Astrocyte (in vitro differentiated cells and primary cell): ENCODE measurements around the gene RABEP1. TPM values are rescaled to one million over a fixed set of nuclear protein-coding genes. Genes with fewer than 3 reads are reported as not detected.

ENCODE experiments used
- DNase-seq: peaks from one replicate; pipeline ENCODE4 v3.0.0-alpha.2; 2010; ENCODE audit warnings: low read depth
- FAIRE-seq: peaks from 2 replicates; lab custom pipeline; 2011; peaks lifted over from hg19 to GRCh38; lab: Jason Lieb, UNC
- H2AFZ ChIP-seq: 2 replicates; pipeline ENCODE4 v1.6.0; 2012; ENCODE audit warnings: low read depth, low read length, inconsistent platforms
- H3K27ac ChIP-seq: 2 replicates; pipeline ENCODE4 v1.5.1; 2011; ENCODE audit warnings: low read depth, low read length, inconsistent platforms
- H3K27me3 ChIP-seq: 2 replicates; pipeline ENCODE4 v1.6.0; 2011; ENCODE audit warnings: low read length, inconsistent platforms; ENCODE audit not compliant: insufficient read depth
- H3K36me3 ChIP-seq: 2 replicates; pipeline ENCODE4 v1.5.1; 2011; ENCODE audit warnings: low read length, inconsistent platforms; ENCODE audit not compliant: insufficient read depth
- H3K4me1 ChIP-seq: 2 replicates; pipeline ENCODE4 v1.5.1; 2011; ENCODE audit warnings: low read length, inconsistent platforms; ENCODE audit not compliant: insufficient read depth
- H3K4me2 ChIP-seq: 2 replicates; pipeline ENCODE4 v1.6.0; 2012; ENCODE audit warnings: low read length, inconsistent platforms
- H3K4me3 ChIP-seq: 2 replicates; pipeline ENCODE4 v1.5.1; 2011; ENCODE audit warnings: low read depth, mild to moderate bottlenecking, low read length, inconsistent platforms; ENCODE audit not compliant: insufficient read depth
- H3K79me2 ChIP-seq: 2 replicates; pipeline ENCODE4 v1.6.0; 2012; ENCODE audit warnings: mild to moderate bottlenecking, low read length, inconsistent platforms; ENCODE audit not compliant: insufficient read depth
- H3K9ac ChIP-seq: 2 replicates; pipeline ENCODE4 v1.6.0; 2012; ENCODE audit warnings: mild to moderate bottlenecking, low read length, inconsistent platforms
- H3K9me3 ChIP-seq: 2 replicates; pipeline ENCODE4 v1.5.1; 2012; ENCODE audit warnings: low read depth, mild to moderate bottlenecking, low read length, inconsistent platforms; ENCODE audit not compliant: insufficient read depth
- H4K20me1 ChIP-seq: 2 replicates; pipeline ENCODE4 v1.6.0; 2012; ENCODE audit warnings: low read length, inconsistent platforms; ENCODE audit not compliant: insufficient read depth
- H3K27ac Mint-ChIP-seq: one replicate; pipeline ENCODE4 v1.8.0; 2021; ENCODE audit warnings: mild to moderate bottlenecking, mixed read lengths; ENCODE audit not compliant: unreplicated experiment
- H3K27me3 Mint-ChIP-seq: one replicate; pipeline ENCODE4 v1.8.0; 2021; ENCODE audit warnings: low read depth, mixed read lengths; ENCODE audit not compliant: unreplicated experiment
- H3K36me3 Mint-ChIP-seq: one replicate; pipeline ENCODE4 v1.8.0; 2021; ENCODE audit warnings: low read depth, mixed read lengths; ENCODE audit not compliant: unreplicated experiment
- H3K4me1 Mint-ChIP-seq: one replicate; pipeline ENCODE4 v1.8.0; 2021; ENCODE audit warnings: low read depth, mixed read lengths; ENCODE audit not compliant: unreplicated experiment
- H3K4me3 Mint-ChIP-seq: one replicate; pipeline ENCODE4 v1.8.0; 2021; ENCODE audit warnings: mild to moderate bottlenecking, moderate library complexity, mixed read lengths; ENCODE audit not compliant: unreplicated experiment
- H3K9me3 Mint-ChIP-seq: one replicate; pipeline ENCODE4 v1.8.0; 2021; ENCODE audit warnings: mild to moderate bottlenecking, mixed read lengths; ENCODE audit not compliant: unreplicated experiment
- EZH2 ChIP-seq: IDR thresholded peaks from 2 replicates; pipeline ENCODE4 v1.6.1; 2012; ENCODE audit warnings: mild to moderate bottlenecking, low read length, inconsistent platforms; ENCODE audit not compliant: insufficient read depth
- total RNA-seq: library from RNA; stranded (reverse); gene quantifications from 2 replicates; pipeline ENCODE4 v1.2.1, GENCODE V29; 2021
- TF ChIP-seq, protein P1 (sequence below): IDR thresholded peaks from 2 replicates; pipeline ENCODE4 v1.5.1; 2011; ENCODE audit warnings: low read depth, mild to moderate bottlenecking, inconsistent platforms, low read length, moderate library complexity; ENCODE audit not compliant: insufficient read depth

The RABEP1 gene
- total RNA-seq, 1 donor from 2014 or later = 49.0 TPM

DNA sequence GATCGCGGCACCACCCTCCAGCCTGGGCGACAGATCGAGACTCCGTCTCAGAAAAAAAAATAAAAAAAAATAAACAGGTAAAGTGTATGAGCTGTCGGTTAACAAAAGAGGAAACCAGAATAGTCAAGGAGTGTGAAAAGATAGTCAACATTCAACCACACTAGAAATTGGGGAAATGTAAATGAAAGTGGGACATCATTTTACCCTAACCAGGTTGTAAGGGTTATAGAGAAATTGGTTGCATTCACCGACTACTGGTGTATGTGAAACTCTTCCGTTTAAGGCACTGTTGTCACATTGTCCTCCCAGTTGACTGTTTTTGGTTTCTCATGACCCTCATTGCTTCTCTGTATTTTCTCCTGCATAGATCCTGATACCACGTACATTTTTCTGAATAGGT lies 62.8 kb downstream of the RABEP1 start:
- H3K9me3 Mint-ChIP-seq = no peaks in the 10 kb centered on the region

GRCh38 chr17:5352681-5353289 lies 70.7 kb downstream of the RABEP1 start:
- FAIRE-seq = no peak
- peaks cover 31% of the 10 kb centered on the region for H3K36me3 ChIP-seq
- no peak for DNase-seq
- H3K9me3 ChIP-seq = no peaks in the 10 kb centered on the region
- H4K20me1 ChIP-seq = no peaks in the 10 kb centered on the region
- H3K79me2 ChIP-seq = no peaks in the 10 kb centered on the region
- TF ChIP-seq, protein P1, sequence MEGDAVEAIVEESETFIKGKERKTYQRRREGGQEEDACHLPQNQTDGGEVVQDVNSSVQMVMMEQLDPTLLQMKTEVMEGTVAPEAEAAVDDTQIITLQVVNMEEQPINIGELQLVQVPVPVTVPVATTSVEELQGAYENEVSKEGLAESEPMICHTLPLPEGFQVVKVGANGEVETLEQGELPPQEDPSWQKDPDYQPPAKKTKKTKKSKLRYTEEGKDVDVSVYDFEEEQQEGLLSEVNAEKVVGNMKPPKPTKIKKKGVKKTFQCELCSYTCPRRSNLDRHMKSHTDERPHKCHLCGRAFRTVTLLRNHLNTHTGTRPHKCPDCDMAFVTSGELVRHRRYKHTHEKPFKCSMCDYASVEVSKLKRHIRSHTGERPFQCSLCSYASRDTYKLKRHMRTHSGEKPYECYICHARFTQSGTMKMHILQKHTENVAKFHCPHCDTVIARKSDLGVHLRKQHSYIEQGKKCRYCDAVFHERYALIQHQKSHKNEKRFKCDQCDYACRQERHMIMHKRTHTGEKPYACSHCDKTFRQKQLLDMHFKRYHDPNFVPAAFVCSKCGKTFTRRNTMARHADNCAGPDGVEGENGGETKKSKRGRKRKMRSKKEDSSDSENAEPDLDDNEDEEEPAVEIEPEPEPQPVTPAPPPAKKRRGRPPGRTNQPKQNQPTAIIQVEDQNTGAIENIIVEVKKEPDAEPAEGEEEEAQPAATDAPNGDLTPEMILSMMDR = no peak
- TF ChIP-seq EZH2 = no peak
- H3K4me1 ChIP-seq = no peaks in the 10 kb centered on the region
- H3K27me3 ChIP-seq = no peaks in the 10 kb centered on the region
- Mint-ChIP-seq H3K4me1 (no peaks in the 10 kb centered on the region), H3K9me3 (no peaks in the 10 kb centered on the region), H3K27me3 (no peaks in the 10 kb centered on the region), H3K27ac (no peak overlapping the region), H3K36me3 (peaks cover 14% of the 10 kb centered on the region), H3K4me3 (no peak overlapping the region)
- no peak overlapping the region for H3K9ac ChIP-seq
- no peak overlapping the region for H3K4me3 ChIP-seq
- H3K27ac ChIP-seq = no peak overlapping the region
- H3K4me2 ChIP-seq = no peak overlapping the region
- H2AFZ ChIP-seq = no peak overlapping the region

More for the DNA sequence above, 62.8 kb downstream of the RABEP1 start:
- no peak overlapping the region for H3K9ac ChIP-seq
- TF ChIP-seq EZH2 = no peak
- TF ChIP-seq, protein P1 = no peak
- peaks cover 4% of the 10 kb centered on the region for H4K20me1 ChIP-seq
- H3K4me3 ChIP-seq = no peak overlapping the region
- Mint-ChIP-seq H3K27ac (no peak overlapping the region), H3K36me3 (peaks cover 9% of the 10 kb centered on the region), H3K4me3 (no peak overlapping the region), H3K27me3 (no peaks in the 10 kb centered on the region), H3K4me1 (no peaks in the 10 kb centered on the region)
- DNase-seq = no peak
- H2AFZ ChIP-seq = no peak overlapping the region
- H3K27ac ChIP-seq = no peak overlapping the region
- H3K4me1 ChIP-seq = no peaks in the 10 kb centered on the region
- H3K4me2 ChIP-seq = no peak overlapping the region
- no peaks in the 10 kb centered on the region for H3K9me3 ChIP-seq
- H3K27me3 ChIP-seq = no peaks in the 10 kb centered on the region
- FAIRE-seq = no peak
- H3K79me2 ChIP-seq = no peaks in the 10 kb centered on the region
- peaks cover 9% of the 10 kb centered on the region for H3K36me3 ChIP-seq

- Histone ChIP-seq H3K27me3 (no peaks in the 10 kb centered on the region), H3K9ac (no peak overlapping the region), H3K4me1 (no peaks in the 10 kb centered on the region), H3K27ac (no peak overlapping the region), H2AFZ (no peak overlapping the region), H3K79me2 (no peaks in the 10 kb centered on the region), H3K9me3 (no peaks in the 10 kb centered on the region), H3K4me3 (no peak overlapping the region), H4K20me1 (no peaks in the 10 kb centered on the region), H3K36me3 (peaks cover 29% of the 10 kb centered on the region), H3K4me2 (no peak overlapping the region)
- H3K9me3 Mint-ChIP-seq = no peaks in the 10 kb centered on the region
- TF ChIP-seq, protein P1 = no peak
- TF ChIP-seq EZH2 = no peak
- no peak overlapping the region for H3K4me3 Mint-ChIP-seq
- no peak overlapping the region for H3K27ac Mint-ChIP-seq
- FAIRE-seq (no peak), DNase-seq (no peak)
- H3K4me1 Mint-ChIP-seq = no peaks in the 10 kb centered on the region
- no peaks in the 10 kb centered on the region for H3K27me3 Mint-ChIP-seq
- peaks cover 8% of the 10 kb centered on the region for H3K36me3 Mint-ChIP-seq
Measured at GRCh38 chr17:5354310-5354709, 72.2 kb downstream of the RABEP1 start.
